Measurements from ENCODE around the gene CD300LF.

Gene CD300LF

GRCh38 chr17:74679374-74679773 is 33.3 kb downstream of the CD300LF start:
- TF ChIP-seq ZFX (IDR thresholded peaks at IDR 0.05; ENCODE audit: borderline replicate concordance), result no peak
- no peak for TF ChIP-seq CTCF (IDR thresholded peaks at IDR 0.05)

GRCh38 chr17:74678541-74678940 is 34.2 kb downstream of the CD300LF start:
- no peak for TF ChIP-seq ZFX (IDR thresholded peaks at IDR 0.05; ENCODE audit: borderline replicate concordance)
- no peak for TF ChIP-seq CTCF (IDR thresholded peaks at IDR 0.05)
- no peak overlapping the region for H3K27ac ChIP-seq

More at GRCh38 chr17:74679374-74679773, 33.3 kb downstream of the CD300LF start:
- H3K27ac ChIP-seq, result no peak overlapping the region

DNA sequence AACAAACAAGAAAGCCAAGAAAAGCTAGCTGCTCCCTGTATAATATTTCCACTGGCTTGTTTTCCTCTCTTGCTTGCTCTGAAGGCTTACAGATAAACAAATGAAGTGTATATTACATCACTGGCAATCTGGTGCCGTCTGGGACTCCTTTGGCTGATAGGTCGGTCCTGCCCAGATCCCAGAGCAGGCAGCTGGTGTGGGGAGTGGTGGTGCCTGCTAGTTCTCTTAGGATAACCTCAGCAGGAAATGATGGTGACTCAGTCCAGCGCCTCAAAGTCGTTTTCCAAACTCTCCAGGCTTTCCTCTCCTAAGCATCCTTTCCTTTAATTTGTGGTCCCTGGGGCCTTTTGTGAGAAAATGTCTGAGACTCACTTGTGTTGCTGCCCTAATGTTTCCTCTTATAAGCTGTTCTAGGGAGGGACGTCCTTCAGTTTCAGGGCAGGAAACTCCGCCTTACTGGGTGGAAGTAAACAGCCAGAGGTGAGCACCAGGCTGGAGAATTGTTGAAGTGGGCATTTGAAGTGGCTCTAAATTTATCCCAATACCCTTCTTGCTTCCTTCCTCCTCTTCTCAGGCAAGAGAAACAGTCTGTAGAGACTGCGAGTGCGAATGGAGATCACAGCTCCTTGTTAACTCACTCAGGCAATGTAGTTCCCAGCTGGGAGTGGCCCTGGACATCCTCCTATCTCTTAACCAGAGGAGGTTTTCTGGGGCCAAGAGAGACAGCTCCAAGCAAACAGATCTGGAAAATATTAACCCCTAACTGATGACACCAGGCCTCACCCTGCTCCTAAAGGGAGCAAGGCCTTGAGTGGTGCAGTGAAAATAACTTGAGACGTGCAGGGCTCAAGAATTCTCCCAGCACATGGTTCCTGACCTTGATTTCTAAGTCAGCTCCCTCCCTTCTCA is 34.9 kb downstream of the CD300LF start:
- no peak overlapping the region for H3K27ac ChIP-seq
- TF ChIP-seq CTCF (IDR thresholded peaks at IDR 0.05), result no peak
- no peak for TF ChIP-seq ZFX (IDR thresholded peaks at IDR 0.05; ENCODE audit: borderline replicate concordance)

- TF ChIP-seq CTCF (IDR thresholded peaks at IDR 0.05), result no peak
- TF ChIP-seq ZFX (IDR thresholded peaks at IDR 0.05; ENCODE audit: borderline replicate concordance), result no peak
- no peak overlapping the region for H3K27ac ChIP-seq
Measured at GRCh38 chr17:74671031-74671771, 41.5 kb downstream of the CD300LF start.

GRCh38 chr17:74670329-74670728 is 42.4 kb downstream of the CD300LF start:
- TF ChIP-seq ZFX (IDR thresholded peaks at IDR 0.05; ENCODE audit: borderline replicate concordance) (no peak), CTCF (IDR thresholded peaks at IDR 0.05) (no peak)
- no peak overlapping the region for H3K27ac ChIP-seq

DNA sequence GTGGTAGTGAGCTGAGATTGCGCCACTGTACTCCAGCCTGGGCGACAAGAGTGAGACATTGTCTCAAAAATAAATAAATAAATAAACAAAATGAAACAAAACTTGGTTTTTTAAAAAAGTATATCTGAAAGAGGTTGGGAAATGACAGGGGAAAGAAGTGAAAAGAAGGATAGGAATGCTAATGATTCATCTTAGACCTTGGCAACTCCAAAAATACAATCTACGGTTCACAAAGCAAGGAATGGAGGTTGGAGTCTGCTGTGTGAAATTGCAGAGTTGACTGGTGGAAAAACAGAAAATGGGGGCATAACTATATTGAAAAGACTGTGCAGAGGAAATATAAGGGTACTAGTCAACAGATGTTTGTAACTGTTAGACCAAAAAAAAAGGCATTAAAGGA is 49.2 kb downstream of the CD300LF start:
- TF ChIP-seq CTCF (IDR thresholded peaks at IDR 0.05), result no peak
- no peak for TF ChIP-seq ZFX (IDR thresholded peaks at IDR 0.05; ENCODE audit: borderline replicate concordance)
- no peak overlapping the region for H3K27ac ChIP-seq

DNA sequence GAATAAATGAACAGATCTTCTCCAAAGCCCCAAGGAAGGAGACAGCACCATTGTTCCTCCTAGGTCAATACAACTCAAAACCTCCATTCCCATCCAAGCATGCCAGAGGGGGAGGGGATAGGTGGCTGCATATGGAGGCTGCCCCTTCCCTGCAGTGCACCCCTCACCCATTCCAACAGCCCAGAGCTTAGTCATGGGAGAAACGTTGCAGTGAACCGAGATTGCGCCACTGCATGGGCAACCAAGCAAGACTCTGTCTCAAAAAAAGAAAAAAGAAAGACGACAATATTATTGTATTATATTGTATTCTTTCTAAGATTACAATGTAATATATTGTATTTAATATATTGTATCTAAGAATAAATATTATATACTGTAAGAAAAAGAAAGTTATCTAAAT is 52.8 kb downstream of the CD300LF start:
- no peak overlapping the region for H3K27ac ChIP-seq
- TF ChIP-seq ZFX (IDR thresholded peaks at IDR 0.05; ENCODE audit: borderline replicate concordance) (no peak), CTCF (IDR thresholded peaks at IDR 0.05) (no peak)

Measured in 22Rv1 (cell line).